GM18868 (cell line): ENCODE results near the gene ASAH2B.

ENCODE experiments used
- ATAC-seq: cut with Tn5 transposase; IDR thresholded peaks from one replicate; pipeline ENCODE4 v1.9.1; 2021; ENCODE audit warnings: mild to moderate bottlenecking, moderate library complexity; ENCODE audit not compliant: unreplicated experiment

ASAH2B gene

GRCh38 chr10:50796693-50797092 lies 57.0 kb downstream of the ASAH2B start:
- no peak for ATAC-seq

- no peak for ATAC-seq
Measured at GRCh38 chr10:50798297-50798696, 58.6 kb downstream of the ASAH2B start.

GRCh38 chr10:50799595-50799994 lies 59.9 kb downstream of the ASAH2B start:
- no peak for ATAC-seq

- ATAC-seq, result no peak
Measured at GRCh38 chr10:50805981-50806622, 66.4 kb downstream of the ASAH2B start.

- ATAC-seq, result no peak
Measured at GRCh38 chr10:50807851-50808776, 68.4 kb downstream of the ASAH2B start.
